ENCODE results near the gene NECTIN2. TPM values are rescaled to one million over a fixed set of nuclear protein-coding genes. Genes with fewer than 3 reads are reported as not detected.

NECTIN2 gene
- 100 and 128 TPM in 2 replicates for total RNA-seq

DNA sequence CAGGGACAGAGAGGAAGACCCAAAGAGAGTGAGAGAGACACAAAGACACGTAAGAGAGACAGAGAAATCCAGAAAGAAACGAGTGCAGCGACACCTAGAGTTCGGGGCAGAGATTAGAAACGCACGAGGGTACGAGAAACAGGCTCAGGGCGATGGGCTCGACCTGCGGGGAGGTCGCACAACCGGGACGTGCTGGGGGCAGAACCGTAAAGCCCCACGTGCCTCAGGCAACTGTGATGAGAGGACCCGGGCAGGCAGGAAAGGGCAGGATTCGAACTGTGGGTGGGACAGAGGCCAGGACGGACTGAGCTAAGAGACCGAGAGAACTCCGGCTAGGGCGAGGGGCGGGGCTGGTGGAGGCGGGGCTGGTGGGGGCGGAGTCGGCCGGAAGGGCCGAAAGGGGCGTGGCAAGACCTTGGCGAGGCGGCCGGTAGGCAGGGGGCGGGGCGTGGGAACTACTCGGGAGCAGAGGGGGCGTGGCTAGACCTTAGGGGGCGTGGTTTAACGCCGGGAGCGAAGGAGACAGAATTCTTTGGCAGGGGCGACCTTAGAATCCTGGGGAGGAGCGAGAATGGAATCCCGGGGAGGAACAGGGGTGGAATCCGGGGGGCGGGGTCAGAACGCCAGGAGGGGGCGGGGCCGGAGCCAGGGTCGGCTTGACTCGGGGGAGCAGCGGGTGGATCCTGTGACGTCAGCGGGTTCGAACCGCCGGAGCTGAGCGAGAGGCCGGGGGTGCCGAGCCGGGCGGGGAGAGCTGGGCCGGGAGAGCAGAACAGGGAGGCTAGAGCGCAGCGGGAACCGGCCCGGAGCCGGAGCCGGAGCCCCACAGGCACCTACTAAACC, at the start of gene NECTIN2:
Gene NECTIN2, plus strand, starts transcription at position 686 of the 843 bp plus-strand sequence. CDS start 229 bp downstream, outside the sequence.

GRCh38 chr19:44808463-44809371, 37.4 kb upstream of the NECTIN2 start, which contains the start of gene BCAM:
Gene BCAM (plus strand): TSS chr19:44809103. CDS start chr19:44809125, 22 bp downstream.

GRCh38 chr19:44891016-44891882, 45.2 kb downstream of the NECTIN2 start, which contains the start of gene TOMM40:
Gene TOMM40 (plus strand): TSS chr19:44891254. CDS start chr19:44891416, 162 bp downstream.

GRCh38 chr19:44905437-44906160, 59.5 kb downstream of the NECTIN2 start, which contains the start of gene APOE:
Gene APOE (plus strand): TSS chr19:44905796. CDS start chr19:44906625, 829 bp downstream.

GRCh38 chr19:44914433-44915206, 68.5 kb downstream of the NECTIN2 start, which contains the start of gene APOC1:
Gene APOC1 (plus strand): TSS chr19:44914608. CDS start chr19:44914892, 284 bp downstream.

Other genes starting within 250 kb of the NECTIN2 start
- not detected in 2 replicates for gene IGSF23, start 232.7 kb upstream of the NECTIN2 start, total RNA-seq
- 39.2 and 58.8 TPM in 2 replicates for gene PVR, start 202.4 kb upstream of the NECTIN2 start, total RNA-seq
- 4.4 and 7.8 TPM in 2 replicates for gene CEACAM19, start 174.8 kb upstream of the NECTIN2 start, total RNA-seq
- gene CEACAM16, start 147.1 kb upstream of the NECTIN2 start, total RNA-seq: not detected in 2 replicates
- gene BCL3, start 97.6 kb upstream of the NECTIN2 start, total RNA-seq: 31.5 and 32.9 TPM in 2 replicates
- gene CBLC, start 68.4 kb upstream of the NECTIN2 start, total RNA-seq: 86.0 and 97.3 TPM in 2 replicates
- 97.8 and 99.6 TPM in 2 replicates for gene BCAM, start 37.2 kb upstream of the NECTIN2 start, total RNA-seq
- 120 and 125 TPM in 2 replicates for gene TOMM40, start 45.0 kb downstream of the NECTIN2 start, total RNA-seq
- 35.7 and 44.7 TPM in 2 replicates for gene APOE, start 59.5 kb downstream of the NECTIN2 start, total RNA-seq
- 5.4 and 10.5 TPM in 2 replicates for gene APOC1, start 68.3 kb downstream of the NECTIN2 start, total RNA-seq
- not detected in 2 replicates for gene APOC4, start 95.9 kb downstream of the NECTIN2 start, total RNA-seq
- not detected in 2 replicates for gene APOC2, start 99.8 kb downstream of the NECTIN2 start, total RNA-seq
- gene CLPTM1, start 109.1 kb downstream of the NECTIN2 start, total RNA-seq: 36.0 and 62.6 TPM in 2 replicates
- 4.8 and 8.2 TPM in 2 replicates for gene RELB, start 155.2 kb downstream of the NECTIN2 start, total RNA-seq
- gene CLASRP, start 192.7 kb downstream of the NECTIN2 start, total RNA-seq: 24.7 and 31.9 TPM in 2 replicates
- gene ZNF296, start 230.2 kb downstream of the NECTIN2 start, total RNA-seq: 0.98 and 4.7 TPM in 2 replicates
- 26.5 and 42.6 TPM in 2 replicates for gene GEMIN7, start 233.0 kb downstream of the NECTIN2 start, total RNA-seq
- gene PPP1R37, start 246.9 kb downstream of the NECTIN2 start, total RNA-seq: 36.9 and 41.9 TPM in 2 replicates

Data from airway epithelial cell (primary cell).